HS-5 (cell line): ENCODE data around the gene UHRF2.
"Not testable (repeated sequence)": the region's sequence is repeated elsewhere in the genome, so short reads cannot be mapped to it uniquely, and the experiment has no call there.

ENCODE experiments used
- DNase-seq: peaks from one replicate; pipeline ENCODE4 v3.0.0-alpha.2; 2012; ENCODE audit warnings: low read depth

Gene UHRF2

GRCh38 chr9:6488395-6488794 lies 75.4 kb downstream of the UHRF2 start:
- DNase-seq, result no peak

GRCh38 chr9:6489099-6489498 lies 76.1 kb downstream of the UHRF2 start:
- no peak for DNase-seq

- DNase-seq, result no peak
Measured at GRCh38 chr9:6490863-6491262, 77.9 kb downstream of the UHRF2 start.

GRCh38 chr9:6495466-6495865 lies 82.5 kb downstream of the UHRF2 start:
- DNase-seq, result no peak

- peak; percentile 26 for DNase-seq
Measured at GRCh38 chr9:6498982-6499381, 86.0 kb downstream of the UHRF2 start.

- no peak for DNase-seq
Measured at GRCh38 chr9:6501526-6502210, 88.7 kb downstream of the UHRF2 start.

- no peak for DNase-seq
Measured at GRCh38 chr9:6502399-6502798, 89.4 kb downstream of the UHRF2 start.

GRCh38 chr9:6506571-6506970 lies 93.6 kb downstream of the UHRF2 start:
- no peak for DNase-seq

GRCh38 chr9:6512085-6512657 lies 99.2 kb downstream of the UHRF2 start:
- DNase-seq, result no peak

- no peak for DNase-seq
Measured at GRCh38 chr9:6522263-6522662, 109.3 kb downstream of the UHRF2 start.

GRCh38 chr9:6525326-6526045 lies 112.5 kb downstream of the UHRF2 start:
- DNase-seq, result no peak

- no peak for DNase-seq
Measured at GRCh38 chr9:6535594-6535993, 122.6 kb downstream of the UHRF2 start.

GRCh38 chr9:6538666-6539071 lies 125.7 kb downstream of the UHRF2 start:
- DNase-seq, result no peak

GRCh38 chr9:6542617-6543016 lies 129.6 kb downstream of the UHRF2 start:
- DNase-seq, result not testable (repeated sequence)

GRCh38 chr9:6543204-6543603 lies 130.2 kb downstream of the UHRF2 start:
- DNase-seq, result no peak

GRCh38 chr9:6545017-6545691 lies 132.2 kb downstream of the UHRF2 start:
- DNase-seq, result no peak

- DNase-seq, result no peak
Measured at GRCh38 chr9:6549106-6549800, 136.3 kb downstream of the UHRF2 start.

GRCh38 chr9:6551136-6551535 lies 138.1 kb downstream of the UHRF2 start:
- DNase-seq, result no peak

- DNase-seq, result no peak
Measured at GRCh38 chr9:6552033-6552432, 139.0 kb downstream of the UHRF2 start.

GRCh38 chr9:6552498-6553121 lies 139.6 kb downstream of the UHRF2 start:
- no peak for DNase-seq

- DNase-seq, result no peak
Measured at GRCh38 chr9:6553866-6554265, 140.9 kb downstream of the UHRF2 start.
